Neutrophil (primary cell): ENCODE results near the gene SRD5A3.

ENCODE experiments used
- H3K27ac ChIP-seq: fragments of 200-600 bp; sonication (generic); 2 replicates; pipeline ENCODE4 v1.5.1; 2016; ENCODE audit warnings: mild to moderate bottlenecking, moderate library complexity
- H3K27me3 ChIP-seq: fragments of 200-600 bp; sonication (generic); 2 replicates; pipeline ENCODE4 v1.6.0; 2016; ENCODE audit warnings: mild to moderate bottlenecking
- H3K36me3 ChIP-seq: fragments of 200-600 bp; sonication (generic); 2 replicates; pipeline ENCODE4 v1.5.1; 2017
- H3K4me1 ChIP-seq, 2 experiments: fragments of 200-600 bp in 1 of 2; sonication (generic) in 1 of 2; 1 replicate in 1 of 2; 2 replicates in 1 of 2; pipeline versions ENCODE4 v1.5.1 to v1.6.1; 2013 to 2016; ENCODE audit warnings: low read depth in 1 of 2, low read length in 1 of 2, mild to moderate bottlenecking in 1 of 2, moderate library complexity in 1 of 2; ENCODE audit not compliant: control insufficient read depth in 1 of 2, insufficient read depth in 1 of 2
- H3K4me3 ChIP-seq, 2 experiments: fragments of 200-600 bp in 1 of 2; sonication (generic) in 1 of 2; 1 replicate in 1 of 2; 2 replicates in 1 of 2; pipeline ENCODE4 v1.5.1; 2013 to 2016; ENCODE audit warnings: low read depth in 1 of 2, low read length in 1 of 2, mild to moderate bottlenecking in 1 of 2, moderate library complexity in 1 of 2
- H3K9me3 ChIP-seq: fragments of 200-600 bp; sonication (generic); 2 replicates; pipeline ENCODE4 v1.5.1; 2016
- TF ChIP-seq, protein P1 (sequence below): fragments of 200-600 bp; sonication (generic); IDR thresholded peaks from 2 replicates; pipeline ENCODE4 v1.5.1; 2016; ENCODE audit warnings: antibody characterized with exemption

The SRD5A3 gene

GRCh38 chr4:55399581-55399980, 53.5 kb downstream of the SRD5A3 start:
- Histone ChIP-seq H3K4me1 (peaks cover 36 to 42% of the 10 kb centered on the region in 2 experiments), H3K4me3 (peak overlapping the region in 1 of 2 experiments; percentile 85), H3K27ac (no peak overlapping the region), H3K9me3 (no peaks in the 10 kb centered on the region), H3K27me3 (no peaks in the 10 kb centered on the region), H3K36me3 (peaks cover 5% of the 10 kb centered on the region)
- TF ChIP-seq, protein P1, sequence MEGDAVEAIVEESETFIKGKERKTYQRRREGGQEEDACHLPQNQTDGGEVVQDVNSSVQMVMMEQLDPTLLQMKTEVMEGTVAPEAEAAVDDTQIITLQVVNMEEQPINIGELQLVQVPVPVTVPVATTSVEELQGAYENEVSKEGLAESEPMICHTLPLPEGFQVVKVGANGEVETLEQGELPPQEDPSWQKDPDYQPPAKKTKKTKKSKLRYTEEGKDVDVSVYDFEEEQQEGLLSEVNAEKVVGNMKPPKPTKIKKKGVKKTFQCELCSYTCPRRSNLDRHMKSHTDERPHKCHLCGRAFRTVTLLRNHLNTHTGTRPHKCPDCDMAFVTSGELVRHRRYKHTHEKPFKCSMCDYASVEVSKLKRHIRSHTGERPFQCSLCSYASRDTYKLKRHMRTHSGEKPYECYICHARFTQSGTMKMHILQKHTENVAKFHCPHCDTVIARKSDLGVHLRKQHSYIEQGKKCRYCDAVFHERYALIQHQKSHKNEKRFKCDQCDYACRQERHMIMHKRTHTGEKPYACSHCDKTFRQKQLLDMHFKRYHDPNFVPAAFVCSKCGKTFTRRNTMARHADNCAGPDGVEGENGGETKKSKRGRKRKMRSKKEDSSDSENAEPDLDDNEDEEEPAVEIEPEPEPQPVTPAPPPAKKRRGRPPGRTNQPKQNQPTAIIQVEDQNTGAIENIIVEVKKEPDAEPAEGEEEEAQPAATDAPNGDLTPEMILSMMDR, result no peak

- H3K36me3 ChIP-seq, result peaks cover 39% of the 10 kb centered on the region
- H3K27me3 ChIP-seq, result no peaks in the 10 kb centered on the region
- H3K9me3 ChIP-seq, result no peaks in the 10 kb centered on the region
- H3K27ac ChIP-seq, result no peak overlapping the region
- no peaks in the 10 kb centered on the region for H3K4me1 ChIP-seq
- TF ChIP-seq, protein P1, result no peak
- H3K4me3 ChIP-seq, result no peak overlapping the region
These were observed 59.0 kb downstream of the SRD5A3 start for GRCh38 chr4:55405073-55405472.

GRCh38 chr4:55406545-55406944, 60.5 kb downstream of the SRD5A3 start:
- Histone ChIP-seq H3K4me1 (no peaks in the 10 kb centered on the region), H3K4me3 (no peak overlapping the region), H3K27ac (no peak overlapping the region), H3K9me3 (no peaks in the 10 kb centered on the region), H3K36me3 (peaks cover 40% of the 10 kb centered on the region), H3K27me3 (no peaks in the 10 kb centered on the region)
- TF ChIP-seq, protein P1, result no peak

DNA sequence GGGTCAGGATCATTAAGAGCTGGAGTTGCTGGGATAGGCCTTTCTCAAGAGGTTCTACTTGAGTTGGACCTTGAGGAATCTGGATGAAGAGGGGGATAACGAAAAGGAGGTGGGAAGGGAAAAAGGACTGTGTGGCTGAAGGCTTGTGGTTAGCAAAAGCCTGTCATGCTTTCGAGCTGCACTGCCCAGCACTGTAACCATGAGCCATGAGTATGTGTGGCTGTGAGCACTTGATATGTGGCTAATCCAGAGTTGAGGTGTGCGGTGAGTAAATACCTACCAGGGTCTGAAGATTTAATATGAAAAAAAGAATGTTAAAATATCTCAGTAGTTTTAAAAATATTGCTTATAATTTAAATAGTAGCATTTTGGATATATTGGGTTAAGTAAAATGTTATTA, 61.1 kb downstream of the SRD5A3 start:
- Histone ChIP-seq H3K4me1 (no peaks in the 10 kb centered on the region), H3K36me3 (peaks cover 46% of the 10 kb centered on the region), H3K9me3 (no peaks in the 10 kb centered on the region), H3K27ac (no peak overlapping the region), H3K27me3 (no peaks in the 10 kb centered on the region), H3K4me3 (no peak overlapping the region)
- TF ChIP-seq, protein P1, result no peak

GRCh38 chr4:55407764-55408163, 61.7 kb downstream of the SRD5A3 start:
- no peaks in the 10 kb centered on the region for H3K9me3 ChIP-seq
- H3K27ac ChIP-seq, result no peak overlapping the region
- H3K4me3 ChIP-seq, result no peak overlapping the region
- peaks cover 46% of the 10 kb centered on the region for H3K36me3 ChIP-seq
- H3K27me3 ChIP-seq, result no peaks in the 10 kb centered on the region
- H3K4me1 ChIP-seq, result no peaks in the 10 kb centered on the region
- TF ChIP-seq, protein P1, result no peak
